GM19238 (cell line): ENCODE data around the gene NUDT4B.
"Not testable (repeated sequence)": the region's sequence is repeated elsewhere in the genome, so short reads cannot be mapped to it uniquely, and the experiment has no call there.

ENCODE experiments used
- DNase-seq: peaks from one replicate; pipeline ENCODE4 v3.0.0; 2011; ENCODE audit warnings: low spot score; ENCODE audit not compliant: insufficient read length

Gene NUDT4B

GRCh38 chr1:148793762-148794332, 45.3 kb downstream of the NUDT4B start:
- not testable (repeated sequence) for DNase-seq
